ENCODE results near the gene ZFAND2B.

- TF ChIP-seq POLR2A (IDR thresholded peaks at IDR 0.05; ENCODE audit: low read length): no peak
- no peak for TF ChIP-seq GATA1 (IDR thresholded peaks at IDR 0.05; ENCODE audit: low read depth, low read length)
Observed at GRCh38 chr2:219159771-219160185, 46.8 kb upstream of the ZFAND2B start.

Measured in erythroblast (primary cell).